B cell (primary cell): ENCODE measurements around the gene HAPSTR1. TPM values are rescaled to one million over a fixed set of nuclear protein-coding genes. Genes with fewer than 3 reads are reported as not detected.

Experiments
- ATAC-seq: fragments of 200-7000 bp; cut with Tn5 transposase; one replicate; pipeline ENCODE4 v1.10.0; 2021; ENCODE audit warnings: low read depth, mild to moderate bottlenecking, moderate number of reproducible peaks, moderate library complexity
- CTCF ChIA-PET: fragments of 350-600 bp; sonication (Branson Sonifier 250); formaldehyde crosslinking; loops from one replicate; lab custom pipeline; 2021; ENCODE audit warnings: antibody characterized with exemption, inconsistent platforms; lab: Charles Lee
- POLR2A ChIA-PET: fragments of 350-600 bp; sonication (Branson Sonifier 250); formaldehyde crosslinking; loops from one replicate; lab custom pipeline; 2021; ENCODE audit warnings: antibody characterized with exemption; lab: Charles Lee
- DNase-seq: peaks from one replicate; pipeline ENCODE4 v3.0.0; 2013
- H2AFZ ChIP-seq: 2 replicates; pipeline ENCODE4 v1.6.1; 2012; ENCODE audit warnings: mild to moderate bottlenecking, low read depth, low read length; ENCODE audit not compliant: insufficient read depth, poor library complexity, severe bottlenecking
- H3K27ac ChIP-seq, 2 donors: 1 replicate in 1 of 2; 2 replicates in 1 of 2; pipeline ENCODE4 v1.5.1; 2012 to 2013; ENCODE audit warnings: low read length in 2 of 2, mild to moderate bottlenecking in 2 of 2, moderate library complexity in 1 of 2
- H3K27me3 ChIP-seq, 4 experiments: fragments of 200-600 bp in 1 of 4; sonication (generic) in 1 of 4; replicated peaks in 1 of 4; 1 replicate in 2 of 4; 2 replicates in 2 of 4; pipeline versions ENCODE4 v1.6.1 to v1.7.0; 2013 to 2016; ENCODE audit warnings: low read length in 3 of 4, mild to moderate bottlenecking in 2 of 4, mixed read lengths in 1 of 4, moderate library complexity in 1 of 4; ENCODE audit not compliant: insufficient read depth in 4 of 4, control insufficient read depth in 3 of 4; ENCODE audit errors: control extremely low read depth in 1 of 4
- H3K36me3 ChIP-seq, 2 experiments: replicated peaks in 1 of 2; 1 replicate in 1 of 2; 2 replicates in 1 of 2; pipeline versions ENCODE4 v1.6.1 to v1.7.1; 2013; ENCODE audit warnings: low read length in 1 of 2; ENCODE audit not compliant: insufficient read depth in 2 of 2, control insufficient read depth in 1 of 2; ENCODE audit errors: control extremely low read depth in 1 of 2, extremely low read depth in 1 of 2
- H3K4me1 ChIP-seq, 2 donors: fragments of 200-600 bp in 1 of 2; sonication (generic) in 1 of 2; 1 replicate in 1 of 2; 2 replicates in 1 of 2; pipeline versions ENCODE4 v1.5.1 to v1.6.1; 2013 to 2017; ENCODE audit warnings: low read length in 2 of 2; ENCODE audit not compliant: control insufficient read depth in 2 of 2, insufficient read depth in 2 of 2
- H3K4me2 ChIP-seq: replicated peaks from 2 replicates; pipeline ENCODE3; 2012; ENCODE audit warnings: mild to moderate bottlenecking, low read depth, low read length; ENCODE audit not compliant: poor library complexity, severe bottlenecking
- H3K4me3 ChIP-seq, 5 experiments: fragments of 200-600 bp in 1 of 5; sonication (generic) in 1 of 5; 1 replicate in 3 of 5; 2 replicates in 2 of 5; pipeline versions ENCODE4 v1.5.1 to v1.7.0; 2011 to 2016; ENCODE audit warnings: low read length in 4 of 5, mild to moderate bottlenecking in 4 of 5, low read depth in 2 of 5, control low read depth in 1 of 5, moderate library complexity in 1 of 5; ENCODE audit not compliant: insufficient read depth in 1 of 5; ENCODE audit errors: control extremely low read depth in 1 of 5, extremely low read depth in 1 of 5
- H3K79me2 ChIP-seq: fragments of 200-600 bp; sonication (generic); one replicate; pipeline ENCODE4 v1.6.0; 2016; ENCODE audit warnings: low read length; ENCODE audit not compliant: control insufficient read depth, insufficient read depth
- H3K9ac ChIP-seq: fragments of 200-600 bp; sonication (generic); 2 replicates; pipeline ENCODE4 v1.6.1; 2017; ENCODE audit warnings: mild to moderate bottlenecking, low read length, moderate library complexity
- H3K9me3 ChIP-seq, 3 donors: one replicate each; pipeline versions ENCODE4 v1.6.1 to v1.7.1; 2013; ENCODE audit warnings: low read length in 2 of 3; ENCODE audit not compliant: control insufficient read depth in 2 of 3, insufficient read depth in 1 of 3; ENCODE audit errors: control extremely low read depth in 1 of 3
- H4K20me1 ChIP-seq: 2 replicates; pipeline ENCODE4 v1.6.0; 2012; ENCODE audit warnings: mild to moderate bottlenecking, low read length; ENCODE audit not compliant: insufficient read depth, control insufficient read depth, poor library complexity, severe bottlenecking
- H3K27ac Mint-ChIP-seq: one replicate; pipeline ENCODE4 v1.8.0; 2021; ENCODE audit warnings: mixed read lengths
- H3K27me3 Mint-ChIP-seq: one replicate; pipeline ENCODE4 v1.8.0; 2021; ENCODE audit warnings: mixed read lengths
- H3K4me1 Mint-ChIP-seq: one replicate; pipeline ENCODE4 v1.8.0; 2021; ENCODE audit warnings: mixed read lengths
- H3K4me3 Mint-ChIP-seq: one replicate; pipeline ENCODE4 v1.8.0; 2021; ENCODE audit warnings: mixed read lengths
- H3K9me3 Mint-ChIP-seq: one replicate; pipeline ENCODE4 v1.8.0; 2022; ENCODE audit warnings: mixed read lengths; ENCODE audit not compliant: insufficient read depth
- EZH2 ChIP-seq: IDR thresholded peaks from 2 replicates; pipeline ENCODE4 v1.6.1; 2012; ENCODE audit warnings: borderline replicate concordance, low read depth, mild to moderate bottlenecking, moderate library complexity, low read length; ENCODE audit not compliant: insufficient read depth, poor library complexity, severe bottlenecking
- WGBS: methylation state at CpG from one replicate; pipeline ENCODE4 v1.1.5; 2013; ENCODE audit warnings: missing lambda C conversion rate; ENCODE audit not compliant: insufficient coverage; 5-methylcytosine and 5-hydroxymethylcytosine counted together
- intact Hi-C: fragments of 100-400 bp; cut with micrococcal nuclease; formaldehyde crosslinking; loops from one replicate; pipeline ENCODE4 v1.10.0; 2022
- polyA plus RNA-seq: library from polyadenylated mRNA; depleted of rRNA; stranded (reverse); fragments of >200 nt; gene quantifications from 2 replicates; pipeline ENCODE4 v1.2.3, GENCODE V29; 2012
- total RNA-seq, 2 donors: library from RNA; stranded (reverse); fragments of 120-200 nt in 1 of 2; gene quantifications; 1 replicate in 1 of 2; 2 replicates in 1 of 2; pipeline versions ENCODE4 v1.2.3 to v1.2.4, GENCODE V29; 2013 to 2022
- TF ChIP-seq, protein P1 (sequence below): fragments of 200-600 bp; IDR thresholded peaks from one replicate; pipeline ENCODE4 v1.8.0; 2022; ENCODE audit warnings: antibody characterized with exemption, mild to moderate bottlenecking

The HAPSTR1 gene
- total and polyA plus RNA-seq, 2 donors (not counting 1 experiment from before 2014, with no cell fraction given) = 35.5 to 99.2 TPM

DNA sequence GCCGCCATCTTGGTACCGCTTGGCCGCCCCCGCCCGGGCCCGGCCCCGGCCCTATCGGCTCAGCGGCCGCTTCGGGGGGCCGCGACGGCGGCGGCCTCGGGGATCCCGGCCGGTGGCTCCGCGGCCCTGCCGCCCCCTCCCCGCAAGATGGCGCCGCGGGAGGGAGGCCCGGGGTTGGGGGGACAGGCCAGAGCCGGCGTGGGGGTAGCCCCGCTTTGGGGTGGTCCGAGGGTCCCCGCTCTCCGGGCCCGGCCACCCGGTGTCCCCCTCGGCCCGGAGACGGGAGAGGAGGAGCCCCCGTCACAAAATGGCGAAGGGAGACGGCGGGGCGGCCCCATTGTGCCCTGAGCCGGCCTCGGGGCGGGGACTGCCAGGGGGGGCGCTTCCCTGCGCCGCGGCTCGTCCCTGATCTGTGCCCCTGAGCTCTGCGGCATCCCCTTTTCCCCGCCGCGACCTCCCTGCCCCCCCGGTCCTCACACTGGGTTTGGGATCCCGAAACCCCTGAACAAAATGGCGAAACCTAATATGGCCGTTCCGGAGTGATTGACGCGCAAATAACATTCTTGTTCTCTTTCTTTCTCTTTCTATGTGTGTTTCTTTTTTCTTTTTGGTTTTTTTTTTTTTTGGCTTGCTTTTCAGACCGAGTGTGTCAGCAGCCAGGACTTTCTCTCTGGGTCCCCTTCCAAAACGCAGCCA lies 986 bp downstream of the HAPSTR1 start:
- 1% methylated on average over 55 of the region's 64 CpGs for WGBS
- DNase-seq = peak; percentile 75
- H3K27ac ChIP-seq = peak overlapping the region; percentile 90 to 98
- H3K27me3 Mint-ChIP-seq = no peaks in the 10 kb centered on the region
- peak overlapping the region; percentile 94 for H3K9ac ChIP-seq
- H3K79me2 ChIP-seq = peaks cover 58% of the 10 kb centered on the region
- peak overlapping the region; percentile 98 for H3K27ac Mint-ChIP-seq
- ChIA-PET CTCF (interaction anchor here (0.7 to 1.7 kb wide), 7 partner anchors 13 to 219 kb away, joined by 3 to 11 read pairs (median 4); no protein-coding TSS in a partner anchor), POLR2A (interaction anchor here (0.6 to 3.1 kb wide), 10 partner anchors 8 to 1644 kb away, joined by 3 to 49 read pairs (median 5); no protein-coding TSS in a partner anchor)
- H2AFZ ChIP-seq = peak overlapping the region; percentile 67
- H3K4me3 ChIP-seq = peak overlapping the region; percentile 84 to 95 (median 88)
- H3K4me2 ChIP-seq = peak overlapping the region; percentile 81
- H3K36me3 ChIP-seq = peaks cover 8 to 31% of the 10 kb centered on the region in 2 experiments
- H3K9me3 ChIP-seq = no peaks in the 10 kb centered on the region
- no peaks in the 10 kb centered on the region for H3K9me3 Mint-ChIP-seq
- peaks cover 45% of the 10 kb centered on the region for H3K4me1 Mint-ChIP-seq
- peaks cover 38 to 49% of the 10 kb centered on the region in 2 donors for H3K4me1 ChIP-seq
- peak; percentile 1 for ATAC-seq
- H4K20me1 ChIP-seq = peaks cover 49% of the 10 kb centered on the region
- peak overlapping the region; percentile 97 for H3K4me3 Mint-ChIP-seq
- TF ChIP-seq, protein P1, sequence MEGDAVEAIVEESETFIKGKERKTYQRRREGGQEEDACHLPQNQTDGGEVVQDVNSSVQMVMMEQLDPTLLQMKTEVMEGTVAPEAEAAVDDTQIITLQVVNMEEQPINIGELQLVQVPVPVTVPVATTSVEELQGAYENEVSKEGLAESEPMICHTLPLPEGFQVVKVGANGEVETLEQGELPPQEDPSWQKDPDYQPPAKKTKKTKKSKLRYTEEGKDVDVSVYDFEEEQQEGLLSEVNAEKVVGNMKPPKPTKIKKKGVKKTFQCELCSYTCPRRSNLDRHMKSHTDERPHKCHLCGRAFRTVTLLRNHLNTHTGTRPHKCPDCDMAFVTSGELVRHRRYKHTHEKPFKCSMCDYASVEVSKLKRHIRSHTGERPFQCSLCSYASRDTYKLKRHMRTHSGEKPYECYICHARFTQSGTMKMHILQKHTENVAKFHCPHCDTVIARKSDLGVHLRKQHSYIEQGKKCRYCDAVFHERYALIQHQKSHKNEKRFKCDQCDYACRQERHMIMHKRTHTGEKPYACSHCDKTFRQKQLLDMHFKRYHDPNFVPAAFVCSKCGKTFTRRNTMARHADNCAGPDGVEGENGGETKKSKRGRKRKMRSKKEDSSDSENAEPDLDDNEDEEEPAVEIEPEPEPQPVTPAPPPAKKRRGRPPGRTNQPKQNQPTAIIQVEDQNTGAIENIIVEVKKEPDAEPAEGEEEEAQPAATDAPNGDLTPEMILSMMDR = peak; percentile 21
- TF ChIP-seq EZH2 = no peak
- intact Hi-C loops = loop anchor here (5.0 to 10.0 kb wide), 3 partner anchors 40 to 1202 kb away; no protein-coding TSS in a partner anchor
- H3K27me3 ChIP-seq = no peaks in the 10 kb centered on the region

DNA sequence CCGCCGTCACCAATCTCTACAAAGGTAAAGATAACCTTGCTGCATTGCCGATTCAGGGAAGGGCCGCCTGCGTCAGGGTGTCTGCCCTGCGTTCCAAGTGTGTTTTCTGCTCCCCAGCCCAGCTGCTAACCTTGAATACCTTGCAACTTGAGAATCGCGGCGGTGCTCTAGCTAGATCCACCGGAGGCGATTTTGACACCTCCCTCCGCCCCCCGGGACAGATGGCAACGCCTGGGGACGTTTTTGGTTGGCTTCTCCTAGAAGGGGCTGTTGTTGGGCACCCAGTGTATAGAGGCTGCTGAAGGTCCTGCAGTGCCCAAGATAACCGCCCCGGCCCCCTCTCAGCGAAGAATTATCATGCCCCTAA lies 1.5 kb downstream of the HAPSTR1 start:
- H3K4me3 ChIP-seq = peak overlapping the region; percentile 84 to 95 (median 88)
- Mint-ChIP-seq H3K4me1 (peaks cover 50% of the 10 kb centered on the region), H3K27me3 (no peaks in the 10 kb centered on the region), H3K27ac (peak overlapping the region; percentile 98), H3K4me3 (peak overlapping the region; percentile 97), H3K9me3 (no peaks in the 10 kb centered on the region)
- DNase-seq (no peak), ATAC-seq (no peak)
- H3K36me3 ChIP-seq = peaks cover 10 to 36% of the 10 kb centered on the region in 2 experiments
- POLR2A ChIA-PET = interaction anchor here (1.7 to 3.1 kb wide), 3 partner anchors 10 to 201 kb away, joined by 5 to 49 read pairs (median 18); no protein-coding TSS in a partner anchor
- intact Hi-C loops = loop anchor here (5.0 to 10.0 kb wide), 3 partner anchors 39 to 1202 kb away; no protein-coding TSS in a partner anchor
- H3K4me1 ChIP-seq = peaks cover 43 to 55% of the 10 kb centered on the region in 2 donors
- peak overlapping the region; percentile 81 for H3K4me2 ChIP-seq
- TF ChIP-seq, protein P1 = no peak
- TF ChIP-seq EZH2 = no peak
- CTCF ChIA-PET = interaction anchor here (0.8 to 1.7 kb wide), 3 partner anchors 14 to 220 kb away, joined by 3 to 5 read pairs (median 4); no protein-coding TSS in a partner anchor
- H3K27me3 ChIP-seq = no peaks in the 10 kb centered on the region
- H3K79me2 ChIP-seq = peaks cover 63% of the 10 kb centered on the region
- H2AFZ ChIP-seq = peak overlapping the region; percentile 67
- H3K9me3 ChIP-seq = no peaks in the 10 kb centered on the region
- 2% methylated on average over 13 of the region's 18 CpGs for WGBS
- H4K20me1 ChIP-seq = peaks cover 54% of the 10 kb centered on the region
- peak overlapping the region; percentile 94 for H3K9ac ChIP-seq
- H3K27ac ChIP-seq = peak overlapping the region; percentile 90 to 98
